HL-60 (cell line): ENCODE data around the gene OSER1.

ENCODE experiments used
- CTCF ChIP-seq: IDR thresholded peaks from one replicate; pipeline ENCODE4 v1.5.1; 2011; ENCODE audit warnings: low read length, control low read depth, inconsistent platforms; ENCODE audit not compliant: insufficient read depth
- GABPA ChIP-seq: IDR thresholded peaks from 2 replicates; pipeline ENCODE4 v1.6.1; 2012; ENCODE audit warnings: low read depth
- POLR2AphosphoS5 ChIP-seq: IDR thresholded peaks from 2 replicates; pipeline ENCODE4 v1.6.1; 2012; ENCODE audit warnings: low read depth
- REST ChIP-seq: IDR thresholded peaks from 2 replicates; pipeline ENCODE4 v1.6.1; 2012; ENCODE audit warnings: low read depth; ENCODE audit not compliant: insufficient replicate concordance

- TF ChIP-seq CTCF (no peak), POLR2AphosphoS5 (no peak), REST (no peak), GABPA (no peak)
Observed at GRCh38 chr20:44199877-44200276, 10.7 kb downstream of the OSER1 start.
